Neural cell (in vitro differentiated cells): ENCODE results near the gene CD164.

Source experiments
- CTCF ChIP-seq: fragments of 450-650 bp; IDR thresholded peaks from 2 replicates; pipeline ENCODE4 v1.5.1; 2014; ENCODE audit warnings: antibody characterized with exemption, mild to moderate bottlenecking, moderate library complexity; ENCODE audit not compliant: poor library complexity, severe bottlenecking
- EZH2 ChIP-seq: fragments of 200-600, 300-800 bp; shearing (Covaris generic), sonication (generic); IDR thresholded peaks from 2 replicates; pipeline ENCODE4 v1.6.1; 2014; ENCODE audit warnings: antibody characterized with exemption, low read length, borderline replicate concordance, mild to moderate bottlenecking; ENCODE audit not compliant: insufficient read depth, poor library complexity, severe bottlenecking
- POLR2AphosphoS5 ChIP-seq: IDR thresholded peaks from 2 replicates; pipeline ENCODE4 v1.6.1; 2012
- REST ChIP-seq: IDR thresholded peaks from 2 replicates; pipeline ENCODE4 v1.6.1; 2012; ENCODE audit warnings: borderline replicate concordance
- TAF1 ChIP-seq: IDR thresholded peaks from 2 replicates; pipeline ENCODE4 v1.6.1; 2012; ENCODE audit warnings: low read depth

GRCh38 chr6:109325400-109325801, 56.9 kb downstream of the CD164 start:
- no peak for TF ChIP-seq CTCF
- no peak for TF ChIP-seq REST
- TF ChIP-seq POLR2AphosphoS5, result no peak
- no peak for TF ChIP-seq TAF1
- no peak for TF ChIP-seq EZH2
